HG02798 (cell line): ENCODE measurements around the gene LSM14B.
"Not testable (repeated sequence)": the region's sequence is repeated elsewhere in the genome, so short reads cannot be mapped to it uniquely, and the experiment has no call there.

Experiments used
- ATAC-seq: cut with Tn5 transposase; IDR thresholded peaks from one replicate; pipeline ENCODE4 v1.9.1; 2021; ENCODE audit warnings: mild to moderate bottlenecking; ENCODE audit not compliant: unreplicated experiment, poor library complexity

LSM14B gene

GRCh38 chr20:62121776-62122653 is at the start of gene LSM14B:
Gene LSM14B (plus strand): TSS chr20:62122475. CDS start chr20:62122667, 192 bp downstream.
- peak; percentile 85 for ATAC-seq

- no peak for ATAC-seq
Measured at GRCh38 chr20:62073323-62073722, 49.0 kb upstream of the LSM14B start.

- no peak for ATAC-seq
Measured at GRCh38 chr20:62079166-62079565, 43.1 kb upstream of the LSM14B start.

- no peak for ATAC-seq
Measured at GRCh38 chr20:62080249-62080990, 41.9 kb upstream of the LSM14B start.

GRCh38 chr20:62083312-62083711 is 39.0 kb upstream of the LSM14B start:
- ATAC-seq = no peak

- ATAC-seq = not testable (repeated sequence)
Measured at GRCh38 chr20:62084224-62084623, 38.1 kb upstream of the LSM14B start.

- ATAC-seq = no peak
Measured at GRCh38 chr20:62085206-62085605, 37.1 kb upstream of the LSM14B start.

GRCh38 chr20:62087227-62087626 is 35.0 kb upstream of the LSM14B start:
- no peak for ATAC-seq

GRCh38 chr20:62087632-62088031 is 34.6 kb upstream of the LSM14B start:
- no peak for ATAC-seq

- ATAC-seq = no peak
Measured at GRCh38 chr20:62088258-62089127, 33.8 kb upstream of the LSM14B start.

- ATAC-seq = no peak
Measured at GRCh38 chr20:62089393-62089792, 32.9 kb upstream of the LSM14B start.

- no peak for ATAC-seq
Measured at GRCh38 chr20:62096421-62097380, 25.6 kb upstream of the LSM14B start.

- ATAC-seq = no peak
Measured at GRCh38 chr20:62097881-62098407, 24.3 kb upstream of the LSM14B start.

- no peak for ATAC-seq
Measured at GRCh38 chr20:62101078-62101477, 21.2 kb upstream of the LSM14B start.

GRCh38 chr20:62103508-62104233 is 18.6 kb upstream of the LSM14B start:
- no peak for ATAC-seq

GRCh38 chr20:62104234-62104789 is 18.0 kb upstream of the LSM14B start:
- ATAC-seq = no peak

- no peak for ATAC-seq
Measured at GRCh38 chr20:62104791-62105345, 17.4 kb upstream of the LSM14B start.

GRCh38 chr20:62105592-62105991 is 16.7 kb upstream of the LSM14B start:
- no peak for ATAC-seq
